Activated CD4-positive, alpha-beta T cell treated with anti-CD3 and anti-CD28 coated beads, Interleukin-2, amount 50 U/mL, for 4 hours (primary cell): Measurements from ENCODE around the gene KIAA1217.

Source experiments
- DNase-seq, 2 experiments: peaks; one replicate each; pipeline ENCODE4 v3.0.0-alpha.2; 2020

Gene KIAA1217

DNA sequence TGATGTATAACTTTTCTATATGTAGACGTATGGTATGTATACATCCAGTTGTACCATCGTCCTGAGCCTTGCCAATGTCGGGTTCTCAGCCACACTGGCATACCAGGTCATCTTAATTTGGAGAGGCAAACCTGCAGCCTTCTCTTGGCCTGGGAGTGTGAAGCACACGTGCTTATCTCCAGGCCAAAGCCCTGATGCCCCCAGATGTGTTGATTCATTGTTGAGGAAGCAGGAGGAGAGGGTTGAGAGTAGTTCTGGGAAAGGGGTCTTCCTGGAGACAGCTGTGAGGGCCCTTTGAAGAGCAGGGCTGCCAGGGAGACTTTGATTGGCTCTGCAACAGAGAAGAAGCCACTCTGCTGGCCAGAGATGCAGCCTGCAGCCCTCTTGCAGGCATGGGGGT, 359.1 kb downstream of the KIAA1217 start:
- DNase-seq, result no peak

DNA sequence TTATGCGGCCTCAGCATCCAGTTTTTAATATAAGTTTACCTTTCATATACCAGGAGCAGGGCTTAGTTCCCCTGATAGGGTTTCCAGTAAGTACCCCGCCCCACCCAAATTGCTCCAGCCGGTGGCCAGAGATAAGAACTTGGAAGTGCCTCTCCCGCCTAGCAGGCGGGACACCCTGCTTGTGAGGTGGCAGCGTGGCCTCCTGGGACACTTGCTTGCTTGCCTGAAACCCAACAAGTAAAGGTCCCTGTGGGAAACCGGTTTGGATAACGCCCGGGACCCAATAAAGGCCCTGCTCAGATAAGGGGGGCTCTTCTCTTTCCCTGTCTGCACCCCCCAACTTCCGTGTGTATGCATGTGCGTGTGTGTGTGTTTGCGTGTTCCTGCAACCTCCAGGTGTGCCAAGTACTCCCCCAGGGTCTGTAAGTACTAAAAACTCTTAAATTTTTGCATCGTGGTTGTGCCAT, 360.4 kb downstream of the KIAA1217 start:
- DNase-seq, result no peak

DNA sequence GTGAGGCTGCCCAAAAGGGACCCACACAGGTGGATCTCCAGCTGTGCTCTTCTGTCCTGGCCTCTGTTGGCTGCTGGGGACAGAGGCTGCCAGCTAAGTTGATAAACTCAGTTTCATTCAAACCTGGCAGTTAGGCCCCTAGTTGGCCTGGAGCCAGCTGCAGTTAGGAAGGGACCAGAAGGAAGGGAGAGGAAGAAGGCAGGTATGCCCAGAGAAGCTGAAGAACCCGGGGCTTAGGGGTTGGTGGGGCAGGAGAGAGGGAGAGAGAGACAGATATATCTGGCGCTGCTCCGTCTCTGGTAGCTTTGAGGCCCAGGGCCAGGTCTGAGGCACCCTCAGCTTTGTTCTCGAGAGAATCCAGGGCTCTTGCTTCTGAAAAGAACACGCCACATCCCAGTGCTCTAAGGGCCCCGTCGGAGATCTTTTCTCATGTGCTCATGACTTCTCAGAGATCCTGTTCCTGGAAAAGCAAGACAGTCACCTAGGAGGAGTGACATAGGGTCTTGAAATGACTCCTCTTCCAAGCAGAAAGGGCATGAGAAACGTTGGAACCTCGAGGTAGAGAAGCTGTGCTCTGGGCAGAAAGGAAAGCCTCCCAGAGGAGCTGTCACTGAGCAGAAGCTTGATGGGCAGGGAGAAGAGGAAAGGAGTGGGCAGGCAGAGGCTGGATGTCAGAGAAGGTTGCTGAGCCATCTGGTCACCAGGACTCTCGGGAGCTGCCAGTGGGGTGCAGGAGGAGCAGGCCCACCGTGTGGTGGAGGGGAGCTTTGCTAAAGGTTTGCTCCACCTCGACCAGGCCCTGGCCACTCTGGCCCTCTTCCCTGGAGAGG, 361.1 kb downstream of the KIAA1217 start:
- DNase-seq, result no peak

DNA sequence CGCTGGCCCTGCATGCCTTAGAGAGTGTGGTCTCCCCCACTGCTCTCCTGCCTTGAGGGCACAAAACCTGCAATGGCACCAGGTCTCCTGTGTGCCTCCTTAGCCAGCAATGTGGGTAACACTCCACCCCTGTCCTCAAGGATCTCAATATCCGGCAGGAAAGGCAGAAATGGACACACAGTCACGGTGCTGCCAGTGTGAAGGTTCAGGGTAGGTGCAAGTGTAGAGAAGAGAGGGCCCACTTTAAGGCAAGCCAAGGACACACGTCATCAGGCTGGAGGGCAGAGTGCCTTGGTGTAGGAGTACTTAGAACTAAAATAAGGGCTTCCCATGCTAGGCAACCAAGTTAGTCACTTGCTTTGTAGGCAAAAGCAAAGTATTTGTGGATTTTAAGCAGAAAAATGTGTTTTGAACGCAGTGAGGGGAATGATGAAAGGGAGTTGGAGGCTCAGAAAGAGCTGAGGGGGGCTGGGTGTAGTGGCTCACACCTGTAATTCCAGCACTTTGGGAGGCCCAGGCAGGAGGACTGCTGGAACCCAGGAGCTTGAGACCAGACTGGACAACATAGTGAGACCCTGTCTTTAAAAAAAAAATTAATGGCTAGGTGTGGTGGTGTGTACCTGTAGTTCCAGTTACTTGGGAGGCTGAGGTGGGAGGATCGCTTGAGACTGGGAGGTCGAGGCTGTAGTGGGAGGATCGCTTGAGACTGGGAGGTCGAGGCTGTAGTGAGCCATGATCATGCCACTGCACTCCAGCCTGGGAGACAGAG, 361.9 kb downstream of the KIAA1217 start:
- DNase-seq, result no peak

DNA sequence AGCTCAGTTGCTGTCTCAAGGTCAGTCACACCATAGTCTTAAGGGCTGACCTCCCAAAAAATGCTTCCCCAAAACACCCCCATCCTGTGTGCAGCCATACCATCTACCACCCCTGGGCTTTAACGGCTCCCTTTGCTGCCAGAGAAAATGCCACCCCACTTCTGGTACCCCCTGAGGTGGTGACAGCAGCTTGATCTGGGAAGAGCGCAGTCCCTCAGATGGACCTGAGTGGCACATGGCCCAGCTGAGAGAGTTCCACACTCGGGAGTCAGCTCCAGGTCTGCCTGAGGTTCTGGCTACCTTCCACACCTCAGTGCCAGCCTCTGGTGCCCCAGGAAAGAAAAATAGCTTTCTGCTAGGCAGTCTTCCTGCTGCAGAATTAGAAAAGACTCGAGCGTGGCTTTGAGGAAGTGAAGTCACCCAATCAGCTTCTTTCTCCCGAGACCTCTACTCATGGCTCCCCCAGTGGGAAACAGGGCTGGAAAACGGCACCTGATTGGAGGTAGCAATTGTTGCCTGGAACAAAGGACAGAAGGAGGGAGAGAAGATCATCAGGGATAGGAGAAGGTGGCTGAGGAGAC, 363.0 kb downstream of the KIAA1217 start:
- DNase-seq, result no peak

DNA sequence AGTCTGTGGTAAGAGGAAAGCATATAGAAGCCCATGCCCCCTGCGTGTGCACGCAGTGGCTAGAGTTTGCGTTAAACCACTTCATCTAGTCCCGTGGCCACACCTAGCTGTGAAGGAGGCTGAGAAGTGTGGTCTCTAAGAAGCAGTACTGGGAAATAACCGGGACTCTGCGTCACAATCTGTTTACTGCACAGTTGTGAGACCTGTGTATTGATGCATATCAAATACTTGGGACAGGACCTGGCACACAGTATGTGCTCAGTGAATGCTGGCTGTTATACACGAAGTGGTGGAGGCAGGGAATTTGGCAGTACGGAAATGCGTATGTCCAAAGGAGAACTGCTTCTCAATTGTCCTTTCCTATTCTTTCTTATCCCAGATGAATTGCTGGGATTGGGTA, 365.2 kb downstream of the KIAA1217 start:
- DNase-seq, result no peak

DNA sequence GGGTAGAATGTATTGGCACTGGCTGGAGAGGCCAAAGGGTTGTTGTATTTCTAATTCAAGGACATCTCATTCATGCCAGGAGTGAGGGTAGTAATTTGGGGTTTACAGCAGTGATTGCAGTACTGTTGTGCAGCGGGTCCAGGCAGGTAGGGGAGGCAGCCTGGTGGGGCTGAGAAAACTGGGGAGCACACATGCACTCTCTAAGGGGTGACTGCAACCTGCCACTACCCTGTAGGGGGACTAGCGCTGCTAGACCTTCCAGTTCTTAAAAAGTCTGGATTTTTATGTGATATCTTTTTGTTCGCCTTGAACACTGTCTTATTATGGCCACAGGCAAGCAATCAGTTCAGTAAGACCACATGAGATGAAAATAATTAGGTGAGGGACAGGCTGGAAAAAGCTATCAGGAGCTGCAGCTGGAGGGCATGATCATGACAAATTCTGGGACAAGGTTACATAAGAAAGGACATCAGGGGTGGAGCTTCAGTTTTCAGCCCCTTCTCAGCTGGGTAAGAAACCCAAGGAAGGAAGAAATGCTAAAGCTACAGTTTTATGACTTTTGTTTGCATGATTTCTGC, 365.7 kb downstream of the KIAA1217 start:
- DNase-seq, result no peak

DNA sequence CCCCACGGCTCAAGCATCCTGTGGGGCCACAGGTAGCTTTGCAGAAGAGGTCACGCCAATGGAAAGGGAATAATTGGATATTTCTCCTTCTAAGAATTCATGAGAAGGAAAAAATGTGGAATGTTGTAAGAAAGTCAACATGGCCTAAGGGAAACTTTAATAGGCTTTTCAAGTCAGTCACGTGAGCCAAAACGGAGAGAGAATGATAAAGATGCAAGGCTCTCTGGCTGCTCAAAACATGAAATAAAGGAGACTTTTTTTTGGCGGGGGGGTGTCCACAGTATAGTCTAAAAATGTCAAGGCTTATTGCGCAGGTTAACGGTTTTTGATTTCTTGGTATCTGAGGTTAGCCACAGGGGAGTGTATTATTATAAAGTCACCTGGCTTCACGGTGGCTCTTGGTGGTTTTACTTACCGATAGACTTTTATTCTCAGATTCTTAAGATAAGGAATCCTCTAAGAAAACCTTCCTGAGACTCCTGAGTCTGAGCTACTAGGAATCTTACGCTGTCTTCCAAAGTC, 366.6 kb downstream of the KIAA1217 start:
- no peak for DNase-seq

DNA sequence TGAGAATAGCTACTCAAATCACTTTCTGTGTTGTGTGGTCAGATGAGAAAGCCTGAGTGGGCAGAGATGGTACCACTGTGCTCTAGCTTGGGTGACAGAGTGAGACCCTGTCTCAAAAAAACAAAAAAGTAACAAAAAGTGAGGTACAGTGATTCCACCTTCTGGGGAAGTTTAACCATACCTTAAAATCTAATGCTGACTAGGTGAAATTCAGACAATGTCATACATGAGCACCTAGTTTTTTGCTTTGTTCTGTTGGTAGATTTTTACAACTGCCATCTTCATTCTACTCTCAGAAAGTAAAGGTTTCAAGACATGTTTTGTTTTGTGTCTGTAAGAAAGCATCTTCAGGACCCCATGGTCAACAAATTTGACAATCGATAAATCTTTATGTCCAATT, 370.5 kb downstream of the KIAA1217 start:
- DNase-seq, result no peak

DNA sequence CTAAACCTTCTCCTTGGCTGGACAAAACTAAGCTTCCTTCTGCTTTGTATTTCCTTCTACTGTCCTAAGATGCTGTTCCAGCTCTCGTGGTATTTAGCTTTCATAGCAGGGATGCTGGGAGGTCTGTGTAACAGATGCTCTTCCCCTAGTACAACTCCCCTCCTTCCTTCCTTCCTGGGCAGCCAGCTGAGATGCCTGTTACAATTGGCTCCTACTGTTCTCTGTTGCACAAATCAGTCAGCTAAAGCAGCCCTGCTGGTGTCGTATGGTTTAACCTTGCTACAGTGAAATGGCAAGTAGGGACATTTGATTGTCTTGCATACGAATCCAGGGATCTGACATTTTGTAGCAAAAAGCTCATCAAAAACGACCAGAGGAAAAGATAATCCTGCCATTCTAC, 371.0 kb downstream of the KIAA1217 start:
- no peak for DNase-seq

DNA sequence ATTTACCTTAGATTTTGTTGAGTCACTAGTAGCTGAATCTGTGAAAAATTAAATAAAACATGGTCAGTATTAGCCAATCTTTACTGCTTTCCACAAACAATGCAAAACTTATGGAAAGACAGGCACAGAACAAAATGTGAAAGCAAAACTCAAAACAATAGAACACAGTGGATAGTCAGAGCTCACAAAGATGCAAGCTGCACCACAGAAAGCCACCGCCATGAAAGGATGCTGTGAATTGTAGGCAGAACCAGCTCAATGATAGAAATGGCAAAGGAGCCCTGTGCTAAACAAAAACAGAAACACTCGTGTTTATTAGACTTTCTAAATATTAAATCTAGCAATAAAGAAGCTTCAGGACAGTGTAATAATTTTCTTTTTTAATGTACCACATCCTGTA, 380.3 kb downstream of the KIAA1217 start:
- no peak for DNase-seq

DNA sequence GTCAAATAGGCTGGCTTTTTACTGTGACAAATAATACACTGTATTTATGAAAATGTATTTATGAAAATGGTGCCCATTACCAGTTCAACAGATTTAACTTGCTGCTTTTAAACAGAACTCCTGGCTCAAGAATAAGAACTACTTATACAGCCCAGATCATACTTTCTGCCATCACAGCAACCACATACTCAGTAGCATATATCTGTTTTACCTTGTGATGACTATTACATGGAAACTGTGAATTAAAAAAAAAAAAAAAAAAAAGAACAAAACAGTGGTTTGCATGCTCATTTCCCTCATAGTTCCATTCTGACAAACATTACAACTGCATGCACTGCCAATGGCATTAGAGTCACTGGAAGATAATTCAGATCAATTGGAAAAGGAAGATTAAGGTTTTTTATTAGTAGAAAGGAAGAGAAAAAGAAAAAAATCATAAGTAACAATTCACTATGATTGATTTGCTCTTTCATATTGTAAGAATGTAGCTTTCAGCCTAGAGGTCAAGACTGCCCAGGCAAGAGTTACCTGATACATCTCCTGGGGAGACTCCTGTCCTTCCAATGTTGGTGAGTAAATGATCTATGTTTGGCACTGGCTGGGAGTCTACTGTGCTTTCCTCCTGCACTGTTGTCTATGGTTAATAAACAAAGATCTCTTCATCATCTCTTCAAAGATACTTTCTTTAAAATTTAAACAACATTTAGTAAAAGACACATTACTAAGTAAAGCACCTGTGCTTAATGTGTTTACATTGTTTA, 381.9 kb downstream of the KIAA1217 start:
- DNase-seq, result no peak

DNA sequence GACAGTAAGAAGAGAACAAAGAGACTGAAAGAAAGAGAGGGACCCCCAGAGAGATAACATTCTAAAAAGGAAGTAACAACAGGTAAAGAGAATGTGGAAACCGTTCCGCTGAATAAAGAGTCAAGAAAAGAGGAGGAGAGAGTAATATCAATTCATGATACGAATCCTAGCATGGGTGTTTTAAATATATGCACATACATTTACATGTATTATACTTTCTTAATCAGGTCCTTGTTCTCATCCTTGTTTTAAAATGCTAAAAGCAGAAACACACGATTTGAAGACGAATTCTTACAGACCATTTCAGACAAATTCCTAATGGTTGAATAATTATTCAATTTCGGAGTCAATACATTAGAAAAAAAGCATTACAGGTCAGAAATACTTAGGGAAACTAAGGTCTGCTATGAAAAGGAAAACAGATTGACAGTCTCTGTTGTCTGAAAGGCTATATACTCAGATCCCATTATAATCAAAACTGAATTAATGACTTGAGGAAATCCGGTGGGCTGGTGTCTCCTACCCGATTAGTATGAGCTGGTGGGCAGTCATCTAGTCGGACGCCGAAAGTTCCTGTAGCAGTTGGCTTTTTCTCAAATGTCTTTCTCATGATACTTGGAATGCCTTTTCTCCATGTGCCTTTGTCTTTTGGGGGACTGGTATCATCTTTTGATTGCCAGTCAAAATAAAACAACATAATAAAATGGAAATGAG, 387.4 kb downstream of the KIAA1217 start:
- no peak for DNase-seq

DNA sequence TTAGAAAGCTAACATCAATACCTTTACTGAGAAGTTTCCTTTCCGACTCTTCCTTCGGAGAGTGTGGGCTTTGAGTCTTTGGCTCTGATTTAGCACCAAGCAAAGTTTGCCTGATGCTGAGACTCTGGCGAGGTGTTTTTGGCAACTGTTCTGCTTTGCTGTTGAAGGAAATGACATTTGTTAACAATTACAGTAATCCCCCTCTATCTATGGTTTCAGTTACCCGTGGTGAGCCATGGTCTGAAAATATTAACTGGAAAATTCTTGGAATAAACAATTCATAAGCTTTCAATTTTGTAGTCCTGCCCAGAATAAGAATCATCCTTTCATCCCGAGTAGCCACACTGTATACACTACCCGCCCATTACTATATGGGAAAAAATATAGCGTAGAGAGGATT, 388.5 kb downstream of the KIAA1217 start:
- DNase-seq, result no peak
